ENCODE measurements around the gene PLCH1.

GRCh38 chr3:155587581-155587980, 157.3 kb downstream of the PLCH1 start:
- no peak for TF ChIP-seq CTCF (conservative IDR thresholded peaks at IDR 0.05 in 1 of 2, IDR thresholded peaks at IDR 0.05 in 1 of 2; ENCODE audit: low read depth in 1 of 2, low read length in 2 of 2)
- no peak for TF ChIP-seq EZH2 (IDR thresholded peaks at IDR 0.05; ENCODE audit: low read length, missing control alignments)
